Coronary artery (tissue), 2 donors: ENCODE results near the gene DOC2A.

Source experiments
- DNase-seq: peaks from one replicate; pipeline ENCODE4 v3.0.0-alpha.2; 2017; ENCODE audit warnings: low spot score
- H3K27ac ChIP-seq, 2 donors: fragments of 200-600 bp; sonication (generic); one replicate each; pipeline ENCODE4 v1.5.1; 2016 to 2019
- H3K4me3 ChIP-seq: fragments of 200-600 bp; sonication (generic); 2 replicates; pipeline ENCODE4 v1.5.1; 2016; ENCODE audit warnings: mild to moderate bottlenecking, moderate library complexity
- CTCF ChIP-seq: fragments of 200-600 bp; sonication (generic); IDR thresholded peaks from one replicate; pipeline ENCODE4 v1.5.1; 2019; ENCODE audit warnings: antibody characterized with exemption

Gene DOC2A

DNA sequence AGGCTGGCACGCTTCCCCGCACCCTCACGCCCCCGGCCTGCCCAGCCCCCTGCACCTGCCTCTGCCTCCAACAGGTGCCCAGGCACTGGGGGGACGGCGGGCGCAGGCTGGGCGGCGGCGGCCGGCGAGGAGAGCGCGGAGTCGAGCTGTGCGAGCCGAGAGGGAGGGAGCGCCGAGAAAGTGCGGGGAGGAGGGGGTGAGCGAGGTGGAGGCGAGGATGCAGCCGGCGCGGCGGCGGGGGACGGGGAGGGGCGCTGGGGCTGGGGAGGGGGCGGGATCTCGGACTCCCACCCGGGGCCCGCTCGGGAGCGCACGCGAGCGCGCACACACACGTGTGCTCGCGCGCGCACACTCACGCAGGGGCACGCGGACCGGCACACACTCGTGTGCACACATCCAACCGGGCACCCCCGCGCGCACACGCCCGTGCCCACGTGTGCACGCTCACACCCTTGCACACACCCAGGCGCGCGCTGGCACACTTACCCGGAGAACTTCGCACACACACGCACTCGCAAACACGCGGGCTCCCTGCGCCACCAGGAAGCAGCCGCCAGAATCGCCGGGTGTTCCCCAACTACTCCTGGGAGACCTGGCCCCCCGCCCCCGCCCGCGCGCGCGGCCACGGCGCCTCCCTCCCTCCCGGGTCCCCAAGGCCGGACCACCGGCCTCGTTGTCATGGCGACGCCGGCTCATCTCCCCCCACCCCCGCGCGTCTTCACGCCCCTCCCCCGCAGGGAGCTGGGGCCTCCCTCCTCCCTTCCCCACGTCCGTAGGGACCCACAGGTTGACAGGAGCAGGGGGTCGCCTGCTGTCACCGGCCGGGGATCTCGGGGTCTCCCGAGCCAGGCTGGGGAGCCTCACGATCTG, at the start of gene DOC2A:
Gene DOC2A, minus strand, starts transcription at position 184 of the 870 bp plus-strand sequence. CDS start 805 bp downstream, outside the sequence.
- Histone ChIP-seq H3K27ac (no peak within 1 kb of the TSS), H3K4me3 (peak within 1 kb of the TSS; percentile 70)
- no peak for TF ChIP-seq CTCF
- no peak for DNase-seq

DNA sequence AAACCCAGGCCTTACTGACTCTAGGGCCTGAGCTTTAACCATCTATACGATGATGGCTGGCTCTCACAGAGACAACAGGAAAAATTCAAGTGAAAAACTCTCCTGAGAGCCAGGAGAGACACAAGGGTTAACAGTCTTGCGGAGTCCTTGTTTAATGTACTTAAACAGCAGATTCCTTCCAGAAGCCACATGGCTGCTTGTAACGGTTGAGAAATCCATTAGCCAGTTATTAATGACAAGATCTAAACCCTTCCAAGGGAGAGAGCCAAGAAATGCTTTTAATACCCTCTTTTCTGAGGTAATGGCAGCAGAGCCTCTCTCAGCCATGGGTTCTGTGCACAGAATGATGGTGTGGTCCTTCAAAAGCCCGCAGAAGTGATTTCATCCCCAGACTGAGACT, 49.5 kb upstream of the DOC2A start:
- Histone ChIP-seq H3K27ac (no peak overlapping the region), H3K4me3 (no peak overlapping the region)
- no peak for TF ChIP-seq CTCF
- DNase-seq: no peak

GRCh38 chr16:30054959-30055553, 44.2 kb upstream of the DOC2A start:
- Histone ChIP-seq H3K27ac (no peak overlapping the region), H3K4me3 (no peak overlapping the region)
- no peak for DNase-seq
- TF ChIP-seq CTCF: no peak

GRCh38 chr16:30054451-30054850, 43.6 kb upstream of the DOC2A start:
- no peak for DNase-seq
- TF ChIP-seq CTCF: no peak
- Histone ChIP-seq H3K4me3 (no peak overlapping the region), H3K27ac (no peak overlapping the region)

DNA sequence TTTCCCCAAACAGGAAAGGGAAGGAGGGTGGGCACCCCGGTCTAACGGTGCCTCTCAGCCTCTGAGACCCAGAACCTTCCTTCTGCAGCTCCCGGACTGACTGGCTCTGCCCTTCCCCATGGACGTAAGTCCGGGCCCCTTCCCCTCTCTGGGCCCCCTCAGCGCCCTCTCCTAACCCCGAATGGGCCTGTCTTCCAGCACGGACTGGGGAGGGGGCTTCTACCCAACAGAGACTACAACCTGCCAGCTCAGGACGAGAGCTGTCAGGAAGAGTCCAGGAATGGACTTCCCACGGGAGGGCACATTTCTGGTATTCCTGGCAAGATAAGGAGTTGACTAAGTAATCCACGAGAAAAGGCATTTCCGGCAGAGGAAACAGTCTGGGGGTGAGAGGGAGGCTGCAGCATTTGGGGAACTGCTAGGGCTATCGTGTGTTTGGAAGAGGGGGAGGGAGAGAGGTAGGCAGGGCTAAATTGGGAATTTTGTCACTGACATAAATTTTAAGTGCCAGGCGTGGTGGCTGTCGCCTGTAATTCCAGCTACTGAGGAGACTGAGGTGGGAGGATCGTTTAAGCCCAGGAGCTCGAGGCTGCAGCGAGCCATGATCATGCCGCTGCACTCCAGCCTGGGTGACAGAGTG, 42.7 kb upstream of the DOC2A start:
- Histone ChIP-seq H3K27ac (peak overlapping the region; percentile 11 to 69), H3K4me3 (peak overlapping the region; percentile 96)
- TF ChIP-seq CTCF: no peak
- no peak for DNase-seq

DNA sequence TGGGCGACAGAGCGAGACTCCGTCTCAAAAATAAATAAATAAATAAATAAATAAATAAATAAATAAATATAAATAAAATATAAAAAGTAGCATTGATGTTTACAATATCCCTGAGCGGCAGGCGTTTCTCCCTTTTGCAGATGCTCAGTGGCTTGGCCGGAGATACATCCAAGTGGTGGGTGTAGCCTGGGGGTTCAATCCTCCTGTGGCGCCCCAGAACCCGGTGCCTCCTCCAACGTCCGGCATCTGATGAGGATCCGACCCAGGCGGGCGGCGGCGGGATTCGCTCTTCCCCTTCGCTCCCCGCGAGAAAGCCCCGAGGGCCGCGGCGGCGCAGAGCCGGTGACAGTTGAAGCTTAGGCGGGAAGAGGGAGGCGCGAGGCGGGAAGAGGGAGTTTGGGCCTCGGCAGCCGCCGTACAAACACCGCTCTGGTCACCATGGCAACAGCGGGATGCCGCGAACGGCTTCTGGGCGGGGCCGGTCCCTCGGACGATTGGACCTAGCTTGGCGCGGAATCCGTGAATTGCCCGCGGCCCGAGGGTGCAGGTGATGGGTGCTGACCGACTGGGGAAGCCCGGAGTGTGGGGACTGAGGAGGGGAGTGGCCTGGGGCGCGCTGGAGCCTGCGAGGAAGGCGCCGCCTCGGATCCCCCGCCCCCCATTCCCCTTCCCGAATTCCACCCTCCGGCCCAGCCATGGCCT, 42.0 kb upstream of the DOC2A start:
- H3K27ac ChIP-seq: peak overlapping the region; percentile 11 to 69
- no peak for TF ChIP-seq CTCF
- peak; percentile 94 for DNase-seq

More for the DNA sequence above, 42.0 kb upstream of the DOC2A start:
- H3K4me3 ChIP-seq: peak overlapping the region; percentile 96
